HG03575 (cell line): ENCODE measurements around the gene GLI2.

Source experiments
- ATAC-seq: cut with Tn5 transposase; IDR thresholded peaks from one replicate; pipeline ENCODE4 v1.9.1; 2021; ENCODE audit not compliant: unreplicated experiment, insufficient number of reproducible peaks, low FRiP score; ENCODE audit errors: extremely low read depth

GLI2 gene

GRCh38 chr2:120735746-120736170 is at the start of gene GLI2:
Gene GLI2, plus strand, starts transcription at chr2:120735868. Its CDS starts 61,453 bp downstream, at chr2:120797321.
- ATAC-seq = no peak

- no peak for ATAC-seq
Observed at GRCh38 chr2:120685974-120686297, 49.7 kb upstream of the GLI2 start.

- no peak for ATAC-seq
Observed at GRCh38 chr2:120686511-120687168, 49.0 kb upstream of the GLI2 start.

- no peak for ATAC-seq
Observed at GRCh38 chr2:120687210-120687609, 48.5 kb upstream of the GLI2 start.

GRCh38 chr2:120690521-120690920 is 45.1 kb upstream of the GLI2 start:
- no peak for ATAC-seq

- no peak for ATAC-seq
Observed at GRCh38 chr2:120691410-120691809, 44.3 kb upstream of the GLI2 start.

- ATAC-seq = no peak
Observed at GRCh38 chr2:120692691-120693090, 43.0 kb upstream of the GLI2 start.

GRCh38 chr2:120693121-120693520 is 42.5 kb upstream of the GLI2 start:
- ATAC-seq = no peak

- no peak for ATAC-seq
Observed at GRCh38 chr2:120694034-120694433, 41.6 kb upstream of the GLI2 start.

GRCh38 chr2:120697471-120697870 is 38.2 kb upstream of the GLI2 start:
- no peak for ATAC-seq

GRCh38 chr2:120699292-120699691 is 36.4 kb upstream of the GLI2 start:
- ATAC-seq = no peak

- ATAC-seq = no peak
Observed at GRCh38 chr2:120700659-120701058, 35.0 kb upstream of the GLI2 start.

GRCh38 chr2:120701096-120701495 is 34.6 kb upstream of the GLI2 start:
- no peak for ATAC-seq

- no peak for ATAC-seq
Observed at GRCh38 chr2:120701499-120701898, 34.2 kb upstream of the GLI2 start.

GRCh38 chr2:120702061-120702460 is 33.6 kb upstream of the GLI2 start:
- ATAC-seq = no peak

- no peak for ATAC-seq
Observed at GRCh38 chr2:120702801-120703200, 32.9 kb upstream of the GLI2 start.

- no peak for ATAC-seq
Observed at GRCh38 chr2:120703330-120703994, 32.2 kb upstream of the GLI2 start.

GRCh38 chr2:120704696-120705095 is 31.0 kb upstream of the GLI2 start:
- ATAC-seq = no peak

GRCh38 chr2:120707816-120708215 is 27.9 kb upstream of the GLI2 start:
- no peak for ATAC-seq

- ATAC-seq = no peak
Observed at GRCh38 chr2:120708944-120709607, 26.6 kb upstream of the GLI2 start.
